ENCODE results near the gene ATP10B.

Gene ATP10B

GRCh38 chr5:160793530-160793899 is 58.5 kb downstream of the ATP10B start:
- H3K4me3 Mint-ChIP-seq = no peak overlapping the region
- H3K4me1 Mint-ChIP-seq (ENCODE audit: low read depth) = no peaks in the 10 kb centered on the region
- H3K27me3 Mint-ChIP-seq (ENCODE audit: low read depth) = peaks cover 9% of the 10 kb centered on the region
- no peaks in the 10 kb centered on the region for H3K9me3 Mint-ChIP-seq
- no peak overlapping the region for H3K27ac Mint-ChIP-seq
- no peaks in the 10 kb centered on the region for H3K36me3 Mint-ChIP-seq (ENCODE audit: low read depth)

- Mint-ChIP-seq H3K27ac (no peak overlapping the region), H3K4me1 (ENCODE audit: low read depth) (no peaks in the 10 kb centered on the region), H3K4me3 (no peak overlapping the region), H3K9me3 (no peaks in the 10 kb centered on the region), H3K27me3 (ENCODE audit: low read depth) (peaks cover 9% of the 10 kb centered on the region), H3K36me3 (ENCODE audit: low read depth) (no peaks in the 10 kb centered on the region)
Measured at GRCh38 chr5:160792732-160793529, 59.1 kb downstream of the ATP10B start.

- Mint-ChIP-seq H3K27me3 (ENCODE audit: low read depth) (peaks cover 4% of the 10 kb centered on the region), H3K4me1 (ENCODE audit: low read depth) (no peaks in the 10 kb centered on the region), H3K36me3 (ENCODE audit: low read depth) (no peaks in the 10 kb centered on the region), H3K4me3 (no peak overlapping the region), H3K27ac (no peak overlapping the region), H3K9me3 (no peaks in the 10 kb centered on the region)
Measured at GRCh38 chr5:160792281-160792680, 59.7 kb downstream of the ATP10B start.

- H3K27ac Mint-ChIP-seq = no peak overlapping the region
- H3K4me1 Mint-ChIP-seq (ENCODE audit: low read depth) = no peaks in the 10 kb centered on the region
- H3K9me3 Mint-ChIP-seq = no peaks in the 10 kb centered on the region
- no peak overlapping the region for H3K4me3 Mint-ChIP-seq
- no peaks in the 10 kb centered on the region for H3K36me3 Mint-ChIP-seq (ENCODE audit: low read depth)
- no peaks in the 10 kb centered on the region for H3K27me3 Mint-ChIP-seq (ENCODE audit: low read depth)
Measured at GRCh38 chr5:160789219-160789859, 62.7 kb downstream of the ATP10B start.

- Mint-ChIP-seq H3K4me3 (no peak overlapping the region), H3K36me3 (ENCODE audit: low read depth) (no peaks in the 10 kb centered on the region), H3K4me1 (ENCODE audit: low read depth) (no peaks in the 10 kb centered on the region), H3K9me3 (no peaks in the 10 kb centered on the region), H3K27ac (no peak overlapping the region), H3K27me3 (ENCODE audit: low read depth) (no peaks in the 10 kb centered on the region)
Measured at GRCh38 chr5:160788102-160788660, 63.8 kb downstream of the ATP10B start.

DNA sequence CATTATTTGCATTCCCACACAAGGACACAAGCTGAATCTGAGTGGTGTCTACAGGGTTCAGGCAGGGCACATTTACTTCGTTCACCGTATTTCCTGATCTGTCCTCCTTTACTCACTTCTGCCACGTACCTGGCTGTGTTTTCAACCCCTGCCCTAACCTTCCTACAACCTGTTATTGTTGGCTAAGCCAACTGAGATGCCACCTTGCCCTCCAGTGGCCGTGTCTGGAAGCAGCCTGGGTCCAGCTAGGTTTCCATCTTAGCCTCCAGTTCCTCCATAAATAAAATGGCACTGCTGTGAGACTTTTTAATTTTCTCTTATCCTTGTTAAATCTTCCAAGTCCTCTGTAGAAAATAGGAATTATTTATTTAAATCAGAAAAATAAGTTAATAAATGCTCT is 64.8 kb downstream of the ATP10B start:
- no peak overlapping the region for H3K27ac Mint-ChIP-seq
- no peaks in the 10 kb centered on the region for H3K27me3 Mint-ChIP-seq (ENCODE audit: low read depth)
- H3K9me3 Mint-ChIP-seq = no peaks in the 10 kb centered on the region
- no peaks in the 10 kb centered on the region for H3K4me1 Mint-ChIP-seq (ENCODE audit: low read depth)
- no peaks in the 10 kb centered on the region for H3K36me3 Mint-ChIP-seq (ENCODE audit: low read depth)
- no peak overlapping the region for H3K4me3 Mint-ChIP-seq

DNA sequence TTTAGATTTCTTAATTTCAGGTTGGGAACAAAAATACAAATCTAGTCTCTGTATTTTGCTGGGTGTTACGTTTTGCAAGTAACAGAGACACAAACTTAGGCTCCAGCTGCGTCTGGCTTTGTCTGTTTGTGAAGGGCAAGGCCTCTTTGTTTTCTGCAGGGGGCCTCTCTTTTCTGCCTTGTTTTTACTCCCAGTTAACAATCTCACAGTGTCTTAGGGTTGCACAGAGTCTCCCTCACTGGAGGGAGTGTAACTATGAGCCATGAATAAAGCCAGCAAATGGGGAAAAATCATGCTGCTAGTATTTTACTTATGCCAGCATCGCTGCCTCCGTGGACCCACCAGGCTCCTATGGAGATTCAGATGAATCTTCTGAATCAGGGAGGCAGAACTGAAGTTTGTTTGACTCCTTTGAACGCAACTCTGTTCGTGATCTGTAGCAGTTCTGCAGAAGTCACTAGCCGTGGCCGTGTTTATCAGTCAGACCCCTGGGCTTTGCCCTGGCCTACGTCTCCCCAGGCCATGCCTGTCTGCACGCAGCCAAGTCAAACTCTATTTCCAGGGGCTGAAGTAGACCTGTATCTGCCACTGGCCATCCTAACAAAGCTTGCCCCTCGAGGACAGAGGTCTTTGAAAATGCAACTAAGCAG is 77.2 kb downstream of the ATP10B start:
- Mint-ChIP-seq H3K36me3 (ENCODE audit: low read depth) (no peaks in the 10 kb centered on the region), H3K9me3 (no peaks in the 10 kb centered on the region), H3K27ac (no peak overlapping the region), H3K4me1 (ENCODE audit: low read depth) (no peaks in the 10 kb centered on the region), H3K4me3 (no peak overlapping the region), H3K27me3 (ENCODE audit: low read depth) (no peaks in the 10 kb centered on the region)

GRCh38 chr5:160773646-160774410 is 78.2 kb downstream of the ATP10B start:
- no peaks in the 10 kb centered on the region for H3K9me3 Mint-ChIP-seq
- H3K4me1 Mint-ChIP-seq (ENCODE audit: low read depth) = no peaks in the 10 kb centered on the region
- no peak overlapping the region for H3K4me3 Mint-ChIP-seq
- no peaks in the 10 kb centered on the region for H3K27me3 Mint-ChIP-seq (ENCODE audit: low read depth)
- H3K36me3 Mint-ChIP-seq (ENCODE audit: low read depth) = no peaks in the 10 kb centered on the region
- H3K27ac Mint-ChIP-seq = no peak overlapping the region

GRCh38 chr5:160772854-160773253 is 79.2 kb downstream of the ATP10B start:
- H3K36me3 Mint-ChIP-seq (ENCODE audit: low read depth) = no peaks in the 10 kb centered on the region
- H3K4me3 Mint-ChIP-seq = no peak overlapping the region
- no peaks in the 10 kb centered on the region for H3K4me1 Mint-ChIP-seq (ENCODE audit: low read depth)
- H3K27ac Mint-ChIP-seq = no peak overlapping the region
- H3K27me3 Mint-ChIP-seq (ENCODE audit: low read depth) = no peaks in the 10 kb centered on the region
- no peaks in the 10 kb centered on the region for H3K9me3 Mint-ChIP-seq

DNA sequence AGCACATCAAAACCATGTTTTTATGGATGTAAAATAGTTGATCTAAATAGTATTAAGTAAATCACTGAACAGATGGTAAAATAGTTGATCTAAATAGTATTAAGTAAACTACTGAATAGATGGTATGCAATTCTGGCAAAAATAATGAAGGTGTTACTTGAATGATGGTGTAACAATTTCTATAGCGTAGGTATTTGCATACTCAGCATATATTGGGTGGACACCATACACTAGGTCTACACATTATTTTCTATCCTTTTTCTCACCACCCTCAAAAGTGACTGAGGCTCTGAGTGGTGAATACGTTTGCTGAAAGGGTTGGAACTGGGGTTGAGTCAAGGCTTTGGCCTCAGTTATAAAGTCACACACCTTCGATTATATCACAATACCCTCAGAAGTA is 81.3 kb downstream of the ATP10B start:
- Mint-ChIP-seq H3K27me3 (ENCODE audit: low read depth) (no peaks in the 10 kb centered on the region), H3K4me3 (no peak overlapping the region), H3K4me1 (ENCODE audit: low read depth) (no peaks in the 10 kb centered on the region), H3K36me3 (ENCODE audit: low read depth) (no peaks in the 10 kb centered on the region), H3K27ac (no peak overlapping the region), H3K9me3 (no peaks in the 10 kb centered on the region)

DNA sequence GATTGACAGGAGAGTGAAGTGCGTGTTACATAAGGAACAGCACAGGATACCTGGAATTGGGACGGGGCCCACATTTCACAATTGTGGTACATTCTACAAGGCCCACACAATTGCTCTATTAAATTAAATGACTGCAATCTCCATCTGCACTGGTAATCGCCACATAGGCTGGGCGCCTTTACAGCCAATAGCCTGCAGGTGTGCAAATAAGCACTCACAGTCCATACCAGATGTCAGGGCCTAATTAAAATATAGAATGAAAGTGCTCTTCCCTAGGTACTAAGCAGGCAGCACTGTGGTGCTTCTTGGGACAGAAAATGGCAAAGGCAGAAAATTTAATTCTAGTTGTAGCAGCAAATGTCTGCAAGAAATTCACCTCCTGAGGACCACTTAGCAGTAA is 82.7 kb downstream of the ATP10B start:
- Mint-ChIP-seq H3K27ac (no peak overlapping the region), H3K4me3 (no peak overlapping the region), H3K4me1 (ENCODE audit: low read depth) (no peaks in the 10 kb centered on the region), H3K9me3 (no peaks in the 10 kb centered on the region), H3K27me3 (ENCODE audit: low read depth) (no peaks in the 10 kb centered on the region), H3K36me3 (ENCODE audit: low read depth) (no peaks in the 10 kb centered on the region)

GRCh38 chr5:160767062-160767461 is 84.9 kb downstream of the ATP10B start:
- Mint-ChIP-seq H3K27me3 (ENCODE audit: low read depth) (peaks cover 3% of the 10 kb centered on the region), H3K4me3 (no peak overlapping the region), H3K36me3 (ENCODE audit: low read depth) (no peaks in the 10 kb centered on the region), H3K9me3 (no peaks in the 10 kb centered on the region), H3K27ac (no peak overlapping the region), H3K4me1 (ENCODE audit: low read depth) (no peaks in the 10 kb centered on the region)

GRCh38 chr5:160760008-160760407 is 92.0 kb downstream of the ATP10B start:
- H3K27ac Mint-ChIP-seq = no peak overlapping the region
- no peaks in the 10 kb centered on the region for H3K9me3 Mint-ChIP-seq
- H3K27me3 Mint-ChIP-seq (ENCODE audit: low read depth) = peaks cover 10% of the 10 kb centered on the region
- no peaks in the 10 kb centered on the region for H3K36me3 Mint-ChIP-seq (ENCODE audit: low read depth)
- H3K4me1 Mint-ChIP-seq (ENCODE audit: low read depth) = no peaks in the 10 kb centered on the region
- no peak overlapping the region for H3K4me3 Mint-ChIP-seq

GRCh38 chr5:160757194-160757593 is 94.8 kb downstream of the ATP10B start:
- Mint-ChIP-seq H3K27ac (no peak overlapping the region), H3K36me3 (ENCODE audit: low read depth) (no peaks in the 10 kb centered on the region), H3K27me3 (ENCODE audit: low read depth) (peaks cover 7% of the 10 kb centered on the region), H3K9me3 (no peaks in the 10 kb centered on the region), H3K4me3 (no peak overlapping the region), H3K4me1 (ENCODE audit: low read depth) (no peaks in the 10 kb centered on the region)

Measured in T-helper 1 cell treated with Interleukin-12 subunit alpha and Interleukin-12 subunit beta and Interleukin-4 antibody, amounts not matched to agents 30 μg/mL and 1 μg/mL, for 36 hours (primary cell).